Mesendoderm (in vitro differentiated cells): ENCODE data around the gene KLF18. TPM values are rescaled to one million over a fixed set of nuclear protein-coding genes. Genes with fewer than 3 reads are reported as not detected.

Source experiments
- DNase-seq: peaks from one replicate; pipeline ENCODE4 v3.0.0; 2013
- H2AK5ac ChIP-seq: 2 replicates; pipeline ENCODE4 v1.6.1; 2013; ENCODE audit warnings: low read length, inconsistent platforms
- H2BK120ac ChIP-seq: 2 replicates; pipeline ENCODE4 v1.6.1; 2013; ENCODE audit warnings: low read depth, mild to moderate bottlenecking, low read length, moderate library complexity, mixed read lengths
- H2BK15ac ChIP-seq: replicated peaks from 2 replicates; pipeline ENCODE4 v1.6.1; 2013; ENCODE audit warnings: low read depth, mild to moderate bottlenecking, moderate library complexity
- H2BK5ac ChIP-seq: 2 replicates; pipeline ENCODE4 v1.6.1; 2013; ENCODE audit warnings: low read length, inconsistent platforms
- H3K18ac ChIP-seq: 2 replicates; pipeline ENCODE4 v1.6.1; 2013; ENCODE audit warnings: mild to moderate bottlenecking, low read length, mixed read lengths
- H3K23ac ChIP-seq: one replicate; pipeline ENCODE4 v1.6.1; 2013; ENCODE audit warnings: low read length
- H3K27ac ChIP-seq: 2 replicates; pipeline ENCODE4 v1.5.1; 2013; ENCODE audit warnings: low read depth, mild to moderate bottlenecking, inconsistent platforms, low read length, moderate library complexity
- H3K27me3 ChIP-seq: 2 replicates; pipeline ENCODE4 v1.6.1; 2013; ENCODE audit warnings: low read length, control low read depth, mild to moderate bottlenecking, inconsistent platforms; ENCODE audit not compliant: insufficient read depth, poor library complexity
- H3K36me3 ChIP-seq: 2 replicates; pipeline ENCODE4 v1.6.1; 2013; ENCODE audit warnings: low read length, inconsistent platforms; ENCODE audit not compliant: control insufficient read depth, insufficient read depth
- H3K4ac ChIP-seq: one replicate; pipeline ENCODE4 v1.6.1; 2013; ENCODE audit warnings: low read depth, mild to moderate bottlenecking, low read length, moderate library complexity
- H3K4me1 ChIP-seq: 2 replicates; pipeline ENCODE4 v1.6.1; 2013; ENCODE audit warnings: low read depth, low read length, inconsistent platforms; ENCODE audit not compliant: control insufficient read depth
- H3K4me2 ChIP-seq: 2 replicates; pipeline ENCODE4 v1.6.1; 2013; ENCODE audit warnings: low read length
- H3K4me3 ChIP-seq: 2 replicates; pipeline ENCODE4 v1.5.1; 2013; ENCODE audit warnings: mild to moderate bottlenecking, low read length
- H3K56ac ChIP-seq: one replicate; pipeline ENCODE4 v1.6.1; 2013; ENCODE audit warnings: low read length
- H3K79me1 ChIP-seq: 2 replicates; pipeline ENCODE4 v1.6.1; 2013; ENCODE audit warnings: low read length, inconsistent platforms
- H3K79me2 ChIP-seq: 2 replicates; pipeline ENCODE4 v1.6.1; 2013; ENCODE audit warnings: mild to moderate bottlenecking, low read length; ENCODE audit not compliant: control insufficient read depth, insufficient read depth
- H3K9ac ChIP-seq: 2 replicates; pipeline ENCODE4 v1.6.1; 2013; ENCODE audit warnings: low read length, inconsistent platforms
- H4K5ac ChIP-seq: one replicate; pipeline ENCODE4 v1.6.1; 2013; ENCODE audit warnings: low read length
- H4K8ac ChIP-seq: one replicate; pipeline ENCODE4 v1.6.1; 2013; ENCODE audit warnings: low read depth, mild to moderate bottlenecking, control low read depth, low read length, moderate library complexity
- WGBS: extraction: QIAGEN DNeasy Blood & Tissue Kit; methylation state at CpG from one replicate; pipeline ENCODE4 v1.1.7; 2013; ENCODE audit warnings: low lambda C conversion rate, missing lambda C conversion rate; ENCODE audit not compliant: insufficient coverage; ENCODE audit errors: extremely low coverage; 5-methylcytosine and 5-hydroxymethylcytosine counted together
- polyA plus RNA-seq, 2 experiments: library from polyadenylated mRNA; stranded (reverse); fragments of 200-250 nt; gene quantifications; one replicate each; pipeline ENCODE4 v1.2.3, GENCODE V29; 2013

The KLF18 gene
- 0.03 TPM for polyA plus RNA-seq (2013, experiment 1 of 2)
- polyA plus RNA-seq (2013, experiment 2 of 2), result 0.04 TPM

DNA sequence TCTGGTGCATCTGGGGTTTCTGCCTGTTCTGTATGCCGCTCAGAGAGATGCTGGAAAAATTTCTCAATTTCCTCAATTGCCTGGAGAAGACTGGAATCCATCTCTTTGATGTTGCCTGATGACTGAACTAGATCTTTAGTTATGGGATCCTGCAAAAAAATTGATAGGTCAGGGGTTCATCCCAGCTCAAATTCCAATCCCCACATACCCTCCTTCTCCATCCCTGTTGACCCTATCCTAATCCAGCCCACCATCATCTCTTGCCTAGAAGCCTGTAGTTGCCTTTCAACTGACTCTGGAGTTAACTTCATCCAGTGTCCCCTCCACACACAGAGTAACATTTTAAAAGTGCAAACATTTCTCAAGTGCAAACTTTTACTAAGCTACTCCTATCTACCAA is at the start of gene KLF18:
KLF18 (minus strand) TSS at position 101 of the 400 bp plus-strand sequence; CDS start at position 101, 0 bp downstream.
- Histone ChIP-seq H2AK5ac (no peak within 1 kb of the TSS), H3K23ac (no peak within 1 kb of the TSS), H3K79me2 (no peaks in the 10 kb centered on the region), H4K8ac (no peak within 1 kb of the TSS), H3K4me2 (no peak within 1 kb of the TSS), H2BK15ac (no peak within 1 kb of the TSS), H2BK5ac (no peak within 1 kb of the TSS), H4K5ac (no peak within 1 kb of the TSS), H3K27me3 (no peaks in the 10 kb centered on the region), H3K4me3 (no peak within 1 kb of the TSS), H3K4ac (no peak within 1 kb of the TSS), H3K18ac (no peak within 1 kb of the TSS), H2BK120ac (no peak within 1 kb of the TSS), H3K9ac (no peak within 1 kb of the TSS), H3K79me1 (no peaks in the 10 kb centered on the region), H3K4me1 (no peaks in the 10 kb centered on the region), H3K36me3 (no peaks in the 10 kb centered on the region), H3K27ac (no peak within 1 kb of the TSS), H3K56ac (no peak within 1 kb of the TSS)
- DNase-seq, result no peak
- WGBS, result no CpG with 5 or more reads among the region's 1 CpG

DNA sequence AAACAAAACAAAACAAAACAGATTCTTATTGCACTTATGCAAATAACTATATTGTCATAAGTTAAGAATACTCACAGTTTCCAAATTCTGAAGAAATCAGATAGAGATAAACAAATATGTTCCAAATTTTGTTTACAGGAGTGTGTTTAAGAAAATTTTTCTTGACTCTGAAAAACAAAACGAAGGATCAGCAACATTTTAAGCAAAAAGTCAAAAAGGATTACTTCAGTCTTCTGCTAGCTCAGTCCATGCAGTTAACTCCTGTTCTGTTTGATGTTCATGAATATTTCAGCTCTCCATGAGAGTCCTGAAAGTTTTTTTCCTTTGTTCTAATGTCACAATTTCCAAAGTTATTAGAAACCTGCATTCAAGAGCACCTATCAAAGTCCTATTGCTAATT is 33.2 kb upstream of the KLF18 start:
- WGBS, result no CpG with 5 or more reads among the region's 1 CpG
- Histone ChIP-seq H2AK5ac (no peak overlapping the region), H3K4me3 (no peak overlapping the region), H3K27me3 (no peaks in the 10 kb centered on the region), H3K18ac (no peak overlapping the region), H3K79me1 (no peaks in the 10 kb centered on the region), H2BK120ac (no peak overlapping the region), H3K4ac (no peak overlapping the region), H3K79me2 (no peaks in the 10 kb centered on the region), H3K4me2 (no peak overlapping the region), H4K5ac (no peak overlapping the region), H3K36me3 (no peaks in the 10 kb centered on the region), H4K8ac (no peak overlapping the region), H2BK5ac (no peak overlapping the region), H3K23ac (no peak overlapping the region), H3K4me1 (no peaks in the 10 kb centered on the region), H3K27ac (no peak overlapping the region), H3K56ac (no peak overlapping the region), H3K9ac (no peak overlapping the region), H2BK15ac (no peak overlapping the region)
- DNase-seq, result peak; percentile 32

DNA sequence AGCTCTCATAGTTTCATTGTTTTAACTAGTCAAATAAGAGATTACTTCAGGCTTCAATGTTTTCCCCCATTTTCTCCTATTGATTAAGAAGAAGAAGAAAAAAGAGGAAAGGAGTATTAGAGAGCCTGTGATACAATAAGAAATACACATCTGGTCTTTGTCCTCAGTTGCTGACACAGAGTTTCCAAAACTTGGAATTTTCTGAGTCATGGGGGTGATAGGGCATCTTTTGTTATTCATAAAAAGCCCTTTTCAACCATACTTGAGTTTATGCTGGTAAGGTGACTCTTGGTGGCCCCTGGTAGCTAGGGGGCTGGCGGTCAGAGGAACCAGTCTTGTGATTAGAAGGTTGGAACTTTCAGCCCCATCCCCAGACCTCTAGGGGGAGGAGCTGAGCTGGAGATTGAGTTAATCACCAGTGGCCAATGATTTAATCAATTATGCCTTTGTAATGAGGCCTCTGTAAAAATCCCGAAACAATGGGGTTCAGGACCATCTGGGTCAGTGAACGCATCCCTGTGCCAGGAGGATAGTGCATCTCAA is 28.9 kb upstream of the KLF18 start:
- H3K56ac ChIP-seq, result no peak overlapping the region
- H3K79me1 ChIP-seq, result no peaks in the 10 kb centered on the region
- H2BK120ac ChIP-seq, result no peak overlapping the region
- H3K36me3 ChIP-seq, result no peaks in the 10 kb centered on the region
- no peaks in the 10 kb centered on the region for H3K79me2 ChIP-seq
- H3K9ac ChIP-seq, result no peak overlapping the region
- no peak overlapping the region for H2BK15ac ChIP-seq
- no peaks in the 10 kb centered on the region for H3K4me1 ChIP-seq
- no peak overlapping the region for H3K4ac ChIP-seq
- H3K27ac ChIP-seq, result no peak overlapping the region
- H3K23ac ChIP-seq, result no peak overlapping the region
- DNase-seq, result peak; percentile 7
- no peak overlapping the region for H3K18ac ChIP-seq
- H3K4me2 ChIP-seq, result no peak overlapping the region
- no peak overlapping the region for H4K8ac ChIP-seq
- no peaks in the 10 kb centered on the region for H3K27me3 ChIP-seq
- no peak overlapping the region for H4K5ac ChIP-seq
- no peak overlapping the region for H3K4me3 ChIP-seq
- WGBS, result no CpG with 5 or more reads among the region's 3 CpGs
- no peak overlapping the region for H2BK5ac ChIP-seq
- no peak overlapping the region for H2AK5ac ChIP-seq

DNA sequence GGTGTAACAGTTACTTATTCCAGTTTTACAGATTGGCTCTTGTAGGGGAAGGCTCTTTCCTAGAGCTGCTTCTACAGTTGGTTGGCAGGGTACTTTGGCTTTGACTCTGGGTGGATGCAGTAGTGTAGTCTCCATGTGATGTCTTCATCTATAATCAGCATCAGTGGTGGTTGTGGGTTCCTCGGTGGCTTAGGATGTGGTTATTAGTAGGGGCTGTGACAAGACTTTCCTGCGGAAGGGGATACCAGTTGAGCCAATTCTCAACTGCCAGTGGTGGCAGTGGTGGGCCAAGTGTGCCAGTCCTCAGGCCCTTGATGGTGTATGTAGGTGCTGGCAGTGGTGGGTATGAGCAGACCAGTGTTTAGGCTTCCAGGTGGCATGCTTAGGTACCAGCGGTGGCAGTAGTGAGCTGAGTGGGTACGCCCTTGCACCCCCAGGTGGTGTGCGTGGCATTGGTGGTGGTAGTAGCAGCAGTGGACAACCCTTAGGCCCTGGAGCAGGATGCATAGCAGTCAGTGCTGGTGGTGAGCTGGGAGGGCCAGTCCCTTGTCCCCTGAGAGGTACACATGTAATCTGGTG is 27.2 kb upstream of the KLF18 start:
- H4K8ac ChIP-seq, result no peak overlapping the region
- H2AK5ac ChIP-seq, result no peak overlapping the region
- no peak overlapping the region for H3K4me3 ChIP-seq
- H3K4ac ChIP-seq, result no peak overlapping the region
- H3K79me2 ChIP-seq, result no peaks in the 10 kb centered on the region
- H3K9ac ChIP-seq, result no peak overlapping the region
- H3K27me3 ChIP-seq, result no peaks in the 10 kb centered on the region
- H2BK120ac ChIP-seq, result no peak overlapping the region
- H3K36me3 ChIP-seq, result no peaks in the 10 kb centered on the region
- no peak overlapping the region for H3K18ac ChIP-seq
- H3K4me2 ChIP-seq, result no peak overlapping the region
- H2BK5ac ChIP-seq, result no peak overlapping the region
- H3K4me1 ChIP-seq, result no peaks in the 10 kb centered on the region
- no peak overlapping the region for H3K23ac ChIP-seq
- H4K5ac ChIP-seq, result no peak overlapping the region
- WGBS, result no CpG with 5 or more reads among the region's 5 CpGs
- H3K79me1 ChIP-seq, result no peaks in the 10 kb centered on the region
- DNase-seq, result no peak
- no peak overlapping the region for H2BK15ac ChIP-seq
- no peak overlapping the region for H3K27ac ChIP-seq
- H3K56ac ChIP-seq, result no peak overlapping the region

DNA sequence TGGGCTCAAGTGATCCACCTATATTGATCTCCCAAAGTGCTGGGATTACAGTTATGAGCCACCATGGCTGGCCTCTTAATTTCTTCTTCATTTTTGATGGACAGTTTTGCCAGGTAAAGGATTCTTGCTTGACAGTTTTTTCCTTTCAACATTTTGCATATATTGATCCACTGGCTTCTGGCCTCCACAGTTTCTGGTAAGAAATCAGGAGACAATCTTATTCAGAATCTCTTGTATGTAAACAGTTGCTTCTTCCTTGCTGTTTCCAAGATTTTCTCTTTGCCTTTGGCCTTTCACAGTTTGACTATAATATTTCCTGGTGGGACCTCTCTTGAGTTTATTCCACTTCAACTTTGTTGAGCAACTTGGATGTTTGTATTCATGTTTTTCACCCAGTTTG is 20.1 kb upstream of the KLF18 start:
- Histone ChIP-seq H3K9ac (no peak overlapping the region), H3K4me3 (no peak overlapping the region)

DNA sequence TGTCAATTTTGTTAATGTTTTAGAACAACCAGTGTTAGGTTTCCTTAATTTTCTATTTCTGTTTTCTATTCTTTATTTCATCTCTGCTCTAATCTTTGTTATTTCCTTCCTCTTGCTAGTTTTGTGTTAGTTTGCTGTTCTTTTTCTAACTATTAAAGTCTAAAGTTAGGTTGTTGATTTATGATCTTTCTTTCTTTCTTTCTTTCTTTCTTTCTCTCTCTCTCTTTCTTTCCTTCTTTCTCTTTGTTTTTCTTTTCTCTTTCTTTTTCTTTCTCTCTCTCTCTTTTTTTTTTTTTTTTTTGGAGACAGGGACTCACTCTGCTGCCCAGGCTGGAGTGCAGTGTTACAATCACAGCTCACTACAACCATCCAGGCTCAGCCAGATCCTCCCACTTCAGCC is 17.4 kb upstream of the KLF18 start:
- no peak overlapping the region for H2BK15ac ChIP-seq
- H3K9ac ChIP-seq, result no peak overlapping the region
- no peak overlapping the region for H3K23ac ChIP-seq
- no peak overlapping the region for H3K56ac ChIP-seq
- no peak overlapping the region for H4K5ac ChIP-seq
- H3K27ac ChIP-seq, result no peak overlapping the region
- H3K4me2 ChIP-seq, result no peak overlapping the region
- H3K27me3 ChIP-seq, result no peaks in the 10 kb centered on the region
- H3K4me1 ChIP-seq, result no peaks in the 10 kb centered on the region
- H3K4ac ChIP-seq, result no peak overlapping the region
- H3K18ac ChIP-seq, result no peak overlapping the region
- no peak overlapping the region for H2BK5ac ChIP-seq
- no peak for DNase-seq
- no peak overlapping the region for H4K8ac ChIP-seq
- H3K79me1 ChIP-seq, result no peaks in the 10 kb centered on the region
- H3K36me3 ChIP-seq, result no peaks in the 10 kb centered on the region
- no peak overlapping the region for H2AK5ac ChIP-seq
- H3K79me2 ChIP-seq, result no peaks in the 10 kb centered on the region
- H2BK120ac ChIP-seq, result no peak overlapping the region
- no peak overlapping the region for H3K4me3 ChIP-seq

More for the DNA sequence above, 20.1 kb upstream of the KLF18 start:
- no peak overlapping the region for H3K4me2 ChIP-seq
- no peaks in the 10 kb centered on the region for H3K4me1 ChIP-seq
- no peak overlapping the region for H4K8ac ChIP-seq
- no peak overlapping the region for H3K27ac ChIP-seq
- H3K23ac ChIP-seq, result no peak overlapping the region
- H3K79me2 ChIP-seq, result no peaks in the 10 kb centered on the region
- H2AK5ac ChIP-seq, result no peak overlapping the region
- H2BK15ac ChIP-seq, result no peak overlapping the region
- H3K36me3 ChIP-seq, result no peaks in the 10 kb centered on the region
- H3K27me3 ChIP-seq, result no peaks in the 10 kb centered on the region
- DNase-seq, result no peak
- no peak overlapping the region for H3K18ac ChIP-seq
- H3K56ac ChIP-seq, result no peak overlapping the region
- no peak overlapping the region for H4K5ac ChIP-seq
- H2BK5ac ChIP-seq, result no peak overlapping the region
- H3K79me1 ChIP-seq, result no peaks in the 10 kb centered on the region
- no peak overlapping the region for H2BK120ac ChIP-seq
- H3K4ac ChIP-seq, result no peak overlapping the region
